ENCODE results near the gene NFASC. TPM values are rescaled to one million over a fixed set of nuclear protein-coding genes. Genes with fewer than 3 reads are reported as not detected.

The NFASC gene
- total RNA-seq, 1 donor from 2014 or later, result 3.8 TPM

DNA sequence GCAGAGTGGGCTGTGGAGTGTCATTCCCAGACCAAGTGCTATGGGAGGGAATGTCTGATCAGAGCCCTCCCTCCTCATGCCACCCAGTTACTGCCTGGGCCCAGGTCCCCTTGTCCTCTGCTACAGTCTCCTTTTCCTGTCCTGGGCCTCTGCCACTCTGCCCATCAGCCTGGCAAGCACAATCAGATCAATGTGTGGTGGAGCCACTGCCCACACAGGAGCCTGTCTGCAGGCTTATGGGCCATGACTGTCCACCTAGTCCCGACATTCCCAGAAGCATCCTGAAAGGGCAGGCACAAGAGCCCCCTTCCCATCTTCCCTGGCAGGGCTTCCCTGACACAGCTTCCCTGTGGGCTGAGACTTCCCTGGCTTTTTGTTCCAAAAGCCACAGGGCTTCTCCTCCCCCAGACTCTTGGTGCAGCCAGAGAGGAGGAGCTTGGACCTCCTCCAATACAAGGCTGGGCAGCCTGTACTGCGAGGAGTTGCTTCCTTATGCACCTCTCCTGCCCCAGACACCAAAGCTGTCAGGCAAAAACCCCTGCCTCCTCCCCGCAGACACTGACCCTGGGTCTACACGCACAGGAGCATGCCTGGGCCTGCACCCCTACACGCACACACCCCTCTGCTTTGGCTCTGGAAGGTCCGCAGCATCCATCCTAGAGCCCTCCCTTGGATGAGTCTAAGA, 143.2 kb downstream of the NFASC start:
- Mint-ChIP-seq H3K9me3 (ENCODE audit: unreplicated experiment) (no peaks in the 10 kb centered on the region), H3K4me1 (ENCODE audit: unreplicated experiment) (no peaks in the 10 kb centered on the region), H3K4me3 (ENCODE audit: unreplicated experiment) (no peak overlapping the region), H3K27me3 (ENCODE audit: unreplicated experiment) (peaks cover 10% of the 10 kb centered on the region), H3K36me3 (ENCODE audit: low read depth, unreplicated experiment) (no peaks in the 10 kb centered on the region), H3K27ac (ENCODE audit: unreplicated experiment) (no peak overlapping the region)
- TF ChIP-seq, protein P1, sequence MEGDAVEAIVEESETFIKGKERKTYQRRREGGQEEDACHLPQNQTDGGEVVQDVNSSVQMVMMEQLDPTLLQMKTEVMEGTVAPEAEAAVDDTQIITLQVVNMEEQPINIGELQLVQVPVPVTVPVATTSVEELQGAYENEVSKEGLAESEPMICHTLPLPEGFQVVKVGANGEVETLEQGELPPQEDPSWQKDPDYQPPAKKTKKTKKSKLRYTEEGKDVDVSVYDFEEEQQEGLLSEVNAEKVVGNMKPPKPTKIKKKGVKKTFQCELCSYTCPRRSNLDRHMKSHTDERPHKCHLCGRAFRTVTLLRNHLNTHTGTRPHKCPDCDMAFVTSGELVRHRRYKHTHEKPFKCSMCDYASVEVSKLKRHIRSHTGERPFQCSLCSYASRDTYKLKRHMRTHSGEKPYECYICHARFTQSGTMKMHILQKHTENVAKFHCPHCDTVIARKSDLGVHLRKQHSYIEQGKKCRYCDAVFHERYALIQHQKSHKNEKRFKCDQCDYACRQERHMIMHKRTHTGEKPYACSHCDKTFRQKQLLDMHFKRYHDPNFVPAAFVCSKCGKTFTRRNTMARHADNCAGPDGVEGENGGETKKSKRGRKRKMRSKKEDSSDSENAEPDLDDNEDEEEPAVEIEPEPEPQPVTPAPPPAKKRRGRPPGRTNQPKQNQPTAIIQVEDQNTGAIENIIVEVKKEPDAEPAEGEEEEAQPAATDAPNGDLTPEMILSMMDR (IDR thresholded peaks at IDR 0.05; ENCODE audit: unreplicated experiment), result no peak
- no peak for DNase-seq (ENCODE audit: low spot score)

DNA sequence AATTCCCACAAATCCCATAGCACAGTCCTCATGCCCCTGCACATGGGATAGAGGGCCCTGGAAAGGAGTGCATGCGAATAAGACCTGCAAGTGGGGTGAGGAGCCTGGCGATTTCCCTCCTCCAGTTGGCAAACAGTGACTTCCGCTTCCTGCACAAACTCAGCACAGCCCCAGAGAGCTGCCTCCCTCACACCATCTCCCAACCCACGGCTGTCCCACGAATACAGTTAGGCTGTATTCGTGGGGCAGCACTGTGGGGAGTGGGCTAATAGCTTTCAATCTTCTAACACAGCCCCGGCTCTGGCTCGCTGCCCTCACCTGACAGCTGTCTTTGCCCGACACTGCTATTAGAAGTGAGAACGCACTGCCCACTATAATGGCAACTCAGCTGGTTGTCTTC, 144.1 kb downstream of the NFASC start:
- H3K36me3 Mint-ChIP-seq (ENCODE audit: low read depth, unreplicated experiment), result no peaks in the 10 kb centered on the region
- DNase-seq (ENCODE audit: low spot score), result no peak
- H3K4me3 Mint-ChIP-seq (ENCODE audit: unreplicated experiment), result no peak overlapping the region
- H3K9me3 Mint-ChIP-seq (ENCODE audit: unreplicated experiment), result no peaks in the 10 kb centered on the region
- no peak overlapping the region for H3K27ac Mint-ChIP-seq (ENCODE audit: unreplicated experiment)
- H3K27me3 Mint-ChIP-seq (ENCODE audit: unreplicated experiment), result peaks cover 10% of the 10 kb centered on the region
- TF ChIP-seq, protein P1 (IDR thresholded peaks at IDR 0.05; ENCODE audit: unreplicated experiment), result no peak
- no peaks in the 10 kb centered on the region for H3K4me1 Mint-ChIP-seq (ENCODE audit: unreplicated experiment)

DNA sequence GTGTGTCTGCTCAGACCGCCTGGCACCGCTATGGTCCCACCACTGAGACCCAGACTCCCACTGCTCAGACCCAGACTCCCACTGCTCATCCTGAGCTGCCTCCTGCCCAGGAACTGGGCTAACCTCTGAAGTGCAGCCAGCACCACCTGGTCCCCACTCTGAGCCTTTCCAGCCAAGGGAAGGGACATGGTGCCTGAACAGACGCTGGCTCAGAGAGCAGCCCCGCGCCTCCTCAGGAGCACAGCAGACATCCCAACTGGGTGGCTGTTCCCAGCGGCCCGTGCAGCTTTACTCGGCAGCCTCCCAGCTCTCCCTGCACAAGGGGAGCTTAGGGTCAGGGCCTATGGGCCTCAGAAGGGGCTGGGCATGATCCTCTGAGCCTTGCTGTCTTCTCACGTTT, 144.6 kb downstream of the NFASC start:
- Mint-ChIP-seq H3K4me1 (ENCODE audit: unreplicated experiment) (no peaks in the 10 kb centered on the region), H3K27ac (ENCODE audit: unreplicated experiment) (no peak overlapping the region), H3K36me3 (ENCODE audit: low read depth, unreplicated experiment) (no peaks in the 10 kb centered on the region), H3K4me3 (ENCODE audit: unreplicated experiment) (no peak overlapping the region), H3K9me3 (ENCODE audit: unreplicated experiment) (no peaks in the 10 kb centered on the region), H3K27me3 (ENCODE audit: unreplicated experiment) (peaks cover 10% of the 10 kb centered on the region)
- TF ChIP-seq, protein P1 (IDR thresholded peaks at IDR 0.05; ENCODE audit: unreplicated experiment), result no peak
- DNase-seq (ENCODE audit: low spot score), result no peak

DNA sequence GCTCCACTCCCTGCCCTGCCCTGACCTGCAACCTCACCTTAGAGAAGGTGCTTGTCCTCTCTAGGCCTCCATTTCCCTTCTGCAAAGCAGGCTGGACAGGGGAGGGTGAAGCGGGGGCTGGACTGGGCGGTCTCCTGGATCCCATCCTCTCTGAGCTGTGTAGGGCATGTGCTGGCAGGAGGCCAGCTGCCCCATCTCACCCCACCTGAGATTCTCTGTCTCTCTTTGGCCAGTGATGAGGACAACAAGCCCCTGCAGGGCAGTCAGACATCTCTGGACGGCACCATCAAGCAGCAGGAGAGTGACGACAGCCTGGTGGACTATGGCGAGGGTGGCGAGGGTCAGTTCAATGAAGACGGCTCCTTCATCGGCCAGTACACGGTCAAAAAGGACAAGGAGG, 145.4 kb downstream of the NFASC start:
- TF ChIP-seq, protein P1 (IDR thresholded peaks at IDR 0.05; ENCODE audit: unreplicated experiment), result no peak
- no peaks in the 10 kb centered on the region for H3K4me1 Mint-ChIP-seq (ENCODE audit: unreplicated experiment)
- no peak for DNase-seq (ENCODE audit: low spot score)
- no peak overlapping the region for H3K4me3 Mint-ChIP-seq (ENCODE audit: unreplicated experiment)
- no peaks in the 10 kb centered on the region for H3K36me3 Mint-ChIP-seq (ENCODE audit: low read depth, unreplicated experiment)
- H3K9me3 Mint-ChIP-seq (ENCODE audit: unreplicated experiment), result no peaks in the 10 kb centered on the region
- peaks cover 10% of the 10 kb centered on the region for H3K27me3 Mint-ChIP-seq (ENCODE audit: unreplicated experiment)
- H3K27ac Mint-ChIP-seq (ENCODE audit: unreplicated experiment), result no peak overlapping the region

DNA sequence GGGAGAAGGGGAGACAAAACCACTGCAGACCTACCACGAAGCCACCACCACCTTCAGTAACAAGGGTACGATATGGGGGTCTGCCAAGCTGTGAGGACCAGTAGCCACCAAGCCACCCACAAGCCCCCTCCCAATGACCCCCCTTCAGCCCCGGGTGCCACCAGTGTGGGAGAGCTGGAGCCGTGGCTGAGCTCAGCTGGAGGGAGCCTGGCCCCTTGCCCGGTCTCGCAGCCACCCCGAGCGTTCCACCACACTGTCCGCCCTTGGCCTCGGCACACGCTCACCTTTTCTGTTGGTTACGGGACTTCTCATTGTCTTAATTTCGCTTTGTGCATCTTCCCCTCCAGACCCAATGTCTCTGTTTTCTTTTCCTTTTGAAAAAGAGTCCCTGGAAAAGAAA, 145.9 kb downstream of the NFASC start:
- Mint-ChIP-seq H3K36me3 (ENCODE audit: low read depth, unreplicated experiment) (no peaks in the 10 kb centered on the region), H3K27me3 (ENCODE audit: unreplicated experiment) (peaks cover 10% of the 10 kb centered on the region), H3K9me3 (ENCODE audit: unreplicated experiment) (no peaks in the 10 kb centered on the region), H3K4me1 (ENCODE audit: unreplicated experiment) (no peaks in the 10 kb centered on the region), H3K27ac (ENCODE audit: unreplicated experiment) (no peak overlapping the region), H3K4me3 (ENCODE audit: unreplicated experiment) (no peak overlapping the region)
- TF ChIP-seq, protein P1 (IDR thresholded peaks at IDR 0.05; ENCODE audit: unreplicated experiment), result no peak
- DNase-seq (ENCODE audit: low spot score), result no peak

Measured in endothelial cell (in vitro differentiated cells).